SK-N-SH (cell line): Measurements from ENCODE around the gene SRBD1. TPM values are rescaled to one million over a fixed set of nuclear protein-coding genes. Genes with fewer than 3 reads are reported as not detected.

Experiments
- CTCF ChIA-PET: fragments of 300-600, 350-600 bp; formaldehyde crosslinking; extraction: SDS; loops from one replicate; lab custom pipeline; 2021; lab: Yijun Ruan, JAX
- POLR2A ChIA-PET: fragments of 350-600 bp; sonication (Branson Sonifier 250); formaldehyde crosslinking; extraction: SDS; loops from one replicate; lab custom pipeline; 2020; ENCODE audit warnings: antibody characterized with exemption, inconsistent platforms; lab: Yijun Ruan, JAX
- DNase-seq: peaks from one replicate; pipeline ENCODE4 v3.0.0; 2012
- H2AFZ ChIP-seq: fragments of 200-600 bp; sonication (generic); 2 replicates; pipeline ENCODE4 v1.8.1; 2016; ENCODE audit warnings: antibody characterized with exemption, mild to moderate bottlenecking, low read depth
- H3F3A ChIP-seq: fragments of 200-600 bp; sonication (generic); replicated peaks from 2 replicates; pipeline ENCODE3; 2016; ENCODE audit warnings: antibody characterized with exemption, mild to moderate bottlenecking; ENCODE audit not compliant: insufficient read depth
- H3K27ac ChIP-seq, 2 experiments: fragments of 200-500 bp in 1 of 2; fragments of 200-600 bp in 1 of 2; sonication (Bioruptor generic) in 1 of 2; sonication (generic), shearing (Covaris generic) in 1 of 2; 2 replicates each; pipeline versions ENCODE4 v1.5.1 to v1.6.1; 2014 to 2016; ENCODE audit warnings: low read depth in 2 of 2, inconsistent platforms in 1 of 2, low read length in 1 of 2, mild to moderate bottlenecking in 1 of 2, mixed read lengths in 1 of 2
- H3K27me3 ChIP-seq: fragments of 200-600 bp; sonication (generic), shearing (Covaris generic); 2 replicates; pipeline ENCODE4 v1.6.1; 2016; ENCODE audit warnings: mixed run types; ENCODE audit not compliant: insufficient read depth
- H3K36me3 ChIP-seq, 2 experiments: fragments of 200-500 bp in 1 of 2; fragments of 200-600 bp in 1 of 2; sonication (Bioruptor generic) in 1 of 2; sonication (generic) in 1 of 2; replicated peaks in 1 of 2; 2 replicates each; pipeline versions ENCODE3 to v1.5.1; 2014 to 2016; ENCODE audit warnings: low read length in 1 of 2, mild to moderate bottlenecking in 1 of 2; ENCODE audit not compliant: insufficient read depth in 2 of 2, control insufficient read depth in 1 of 2
- H3K4me1 ChIP-seq, 2 experiments: fragments of 200-500 bp in 1 of 2; fragments of 200-600 bp in 1 of 2; sonication (Bioruptor generic) in 1 of 2; sonication (generic), shearing (Covaris generic) in 1 of 2; 2 replicates each; pipeline versions ENCODE4 v1.5.1 to v1.6.1; 2014 to 2016; ENCODE audit warnings: low read depth in 1 of 2, low read length in 1 of 2, mixed run types in 1 of 2; ENCODE audit not compliant: insufficient read depth in 2 of 2, control insufficient read depth in 1 of 2
- H3K4me2 ChIP-seq: fragments of 200-600 bp; sonication (generic), shearing (Covaris generic); 2 replicates; pipeline ENCODE4 v1.6.1; 2017; ENCODE audit warnings: mixed run types
- H3K4me3 ChIP-seq, 2 experiments: fragments of 200-500 bp in 1 of 2; fragments of 200-600 bp in 1 of 2; sonication (Bioruptor generic) in 1 of 2; sonication (generic), shearing (Covaris generic) in 1 of 2; 2 replicates each; pipeline versions ENCODE4 v1.5.1 to v1.8.1; 2014 to 2016; ENCODE audit warnings: low read depth in 2 of 2, inconsistent platforms in 1 of 2, low read length in 1 of 2, mild to moderate bottlenecking in 1 of 2, mixed read lengths in 1 of 2, moderate library complexity in 1 of 2
- H3K79me2 ChIP-seq: fragments of 200-600 bp; sonication (generic); 2 replicates; pipeline ENCODE4 v1.8.1; 2017; ENCODE audit warnings: mild to moderate bottlenecking; ENCODE audit not compliant: insufficient read depth
- H3K9ac ChIP-seq: fragments of 200-600 bp; sonication (generic); 2 replicates; pipeline ENCODE4 v1.6.1; 2017; ENCODE audit warnings: mixed run types
- H3K9me2 ChIP-seq: fragments of 200-600 bp; sonication (generic); 2 replicates; pipeline ENCODE4 v1.6.1; 2017; ENCODE audit warnings: mixed run types
- H3K9me3 ChIP-seq: fragments of 200-600 bp; sonication (generic); 2 replicates; pipeline ENCODE4 v1.6.1; 2017; ENCODE audit warnings: mixed run types, mild to moderate bottlenecking, moderate library complexity
- H4K20me1 ChIP-seq: fragments of 200-600 bp; sonication (generic); 2 replicates; pipeline ENCODE4 v1.6.1; 2017; ENCODE audit warnings: mild to moderate bottlenecking, mixed run types; ENCODE audit not compliant: insufficient read depth
- CTCF ChIP-seq: fragments of 200-600 bp; sonication (generic); IDR thresholded peaks from 2 replicates; pipeline ENCODE4 v1.6.1; 2017; ENCODE audit warnings: antibody characterized with exemption, mild to moderate bottlenecking, moderate library complexity
- ELF1 ChIP-seq: IDR thresholded peaks from 2 replicates; pipeline ENCODE4 v1.4.0; 2012
- FOXJ3 ChIP-seq: sonication (generic); formaldehyde crosslinking; IDR thresholded peaks from 2 replicates; pipeline ENCODE4 v1.5.1; 2020; ENCODE audit warnings: mild to moderate bottlenecking, missing genetic modification reagents
- GABPA ChIP-seq: IDR thresholded peaks from 2 replicates; pipeline ENCODE4 v1.4.0; 2012; ENCODE audit warnings: low read depth, mild to moderate bottlenecking
- IRF3 ChIP-seq: fragments of 150-350 bp; IDR thresholded peaks from 2 replicates; pipeline ENCODE4 v1.6.1; 2016; ENCODE audit warnings: mild to moderate bottlenecking, low read depth, low read length
- MXI1 ChIP-seq: IDR thresholded peaks from 2 replicates; pipeline ENCODE4 v1.6.1; 2012; ENCODE audit warnings: mild to moderate bottlenecking, low read depth, low read length, improper control_type of control experiment
- NFIC ChIP-seq: IDR thresholded peaks from 2 replicates; pipeline ENCODE4 v1.4.0; 2012; ENCODE audit warnings: borderline replicate concordance
- PBX3 ChIP-seq: IDR thresholded peaks from 2 replicates; pipeline ENCODE4; 2012
- RAD21 ChIP-seq: IDR thresholded peaks from 2 replicates; pipeline ENCODE4 v1.6.1; 2012; ENCODE audit warnings: mild to moderate bottlenecking, low read length
- SIN3A ChIP-seq: IDR thresholded peaks from 2 replicates; pipeline ENCODE4 v1.6.1; 2012; ENCODE audit warnings: low read depth, mild to moderate bottlenecking, low read length, moderate library complexity, borderline replicate concordance
- SMC3 ChIP-seq: IDR thresholded peaks from 2 replicates; pipeline ENCODE4 v1.6.1; 2012; ENCODE audit warnings: low read depth, low read length, improper control_type of control experiment
- USF1 ChIP-seq: IDR thresholded peaks from 2 replicates; pipeline ENCODE4 v1.4.0; 2012; ENCODE audit warnings: low read depth, borderline replicate concordance
- ZBTB33 ChIP-seq: IDR thresholded peaks from 2 replicates; pipeline ENCODE4 v1.4.0; 2012; ENCODE audit warnings: low read depth, borderline replicate concordance
- WGBS: methylation state at CpG from one replicate; pipeline ENCODE4 v1.1.6; 2017; ENCODE audit warnings: low lambda C conversion rate; 5-methylcytosine and 5-hydroxymethylcytosine counted together
- polyA plus RNA-seq, 3 experiments: library from polyadenylated mRNA; depleted of rRNA; stranded (reverse); fragments of >200 nt; gene quantifications; 2 replicates each; pipeline ENCODE4 v1.2.3, GENCODE V29; 2012

SRBD1 gene
- polyA plus RNA-seq, 1 of the 3 experiments (the other 2 are of a cell fraction) = 3.2 TPM

GRCh38 chr2:45460825-45461224 is 150.2 kb downstream of the SRBD1 start (continued):
- no peak for TF ChIP-seq ZBTB33
- no peak for TF ChIP-seq FOXJ3
- TF ChIP-seq USF1 = no peak
- TF ChIP-seq RAD21 = no peak

GRCh38 chr2:45459860-45460259 is 151.2 kb downstream of the SRBD1 start:
- no peaks in the 10 kb centered on the region for H4K20me1 ChIP-seq
- CTCF ChIA-PET = interaction anchor here (1.0 to 2.3 kb wide), 2 partner anchors 25 to 478 kb away, joined by 3 to 7 read pairs; no protein-coding TSS in a partner anchor
- H3K4me2 ChIP-seq = no peak overlapping the region
- no peak overlapping the region for H3K27ac ChIP-seq
- DNase-seq = no peak
- H3K9me2 ChIP-seq = no peaks in the 10 kb centered on the region
- POLR2A ChIA-PET = no interaction called here
- no peaks in the 10 kb centered on the region for H3K79me2 ChIP-seq
- 82% methylated on average over 3 of the region's 3 CpGs for WGBS
- no peaks in the 10 kb centered on the region for H3K27me3 ChIP-seq
- no peak overlapping the region for H2AFZ ChIP-seq
- no peak overlapping the region for H3K9ac ChIP-seq
- no peak for TF ChIP-seq MXI1
- peak; percentile 60 for TF ChIP-seq NFIC
- no peaks in the 10 kb centered on the region for H3K9me3 ChIP-seq
- no peaks in the 10 kb centered on the region for H3F3A ChIP-seq
- H3K4me3 ChIP-seq = no peak overlapping the region
- peaks cover 0 to 2% of the 10 kb centered on the region in 2 experiments for H3K36me3 ChIP-seq
- peaks cover 0 to 15% of the 10 kb centered on the region in 2 experiments; a peak in 2 of 4 replicates for H3K4me1 ChIP-seq

GRCh38 chr2:45458909-45459563 is 152.0 kb downstream of the SRBD1 start:
- no peak for TF ChIP-seq MXI1
- no peak for TF ChIP-seq GABPA
- TF ChIP-seq RAD21 = no peak
- TF ChIP-seq ELF1 = peak; percentile 98
- no peak for TF ChIP-seq SIN3A
- peak; percentile 66 for TF ChIP-seq PBX3
- TF ChIP-seq CTCF = no peak
- no peak for TF ChIP-seq IRF3
- TF ChIP-seq NFIC = no peak
- TF ChIP-seq SMC3 = no peak
- H2AFZ ChIP-seq = peak overlapping the region; percentile 61

More at GRCh38 chr2:45458909-45459563, 152.0 kb downstream of the SRBD1 start:
- ChIA-PET CTCF (interaction anchor here (1.0 to 2.3 kb wide), 3 partner anchors 10 to 477 kb away, joined by 3 to 7 read pairs (median 5); no protein-coding TSS in a partner anchor), POLR2A (no interaction called here)
- Histone ChIP-seq H3K9me3 (no peaks in the 10 kb centered on the region), H3K79me2 (no peaks in the 10 kb centered on the region), H4K20me1 (no peaks in the 10 kb centered on the region), H3K4me3 (no peak overlapping the region), H3K27ac (peak overlapping the region; percentile 16 to 50; a peak in 3 of 4 replicates), H3K27me3 (no peaks in the 10 kb centered on the region), H3K36me3 (peaks cover 0 to 2% of the 10 kb centered on the region in 2 experiments), H3K4me1 (peaks cover 0 to 15% of the 10 kb centered on the region in 2 experiments; a peak in 2 of 4 replicates), H3K9ac (no peak overlapping the region), H3K9me2 (no peaks in the 10 kb centered on the region), H3K4me2 (peak overlapping the region; percentile 33; the same call in 1 of the 2 replicates), H3F3A (no peaks in the 10 kb centered on the region)
- whole genome bisulfite sequencing = 51% methylated on average over 3 of the region's 3 CpGs
- DNase-seq = no peak
